Activated naive CD8-positive, alpha-beta T cell treated with anti-CD3 and anti-CD28 coated beads, Interleukin-2, amount 50 U/mL, for 24 hours (primary cell): ENCODE data around the gene MBNL2.

ENCODE experiments used
- ATAC-seq: fragments of 150-1000 bp; cut with Tn5 transposase; one replicate; pipeline ENCODE4 v1.10.0; 2021
- DNase-seq: peaks from one replicate; pipeline ENCODE4 v3.0.0; 2021
- H3K27ac Mint-ChIP-seq: one replicate; pipeline ENCODE4 v1.8.0; 2021; ENCODE audit warnings: mild to moderate bottlenecking, mixed read lengths
- H3K27me3 Mint-ChIP-seq: one replicate; pipeline ENCODE4 v1.8.0; 2021; ENCODE audit warnings: mixed read lengths
- H3K36me3 Mint-ChIP-seq: one replicate; pipeline ENCODE4 v1.8.0; 2021; ENCODE audit warnings: low read depth, mixed read lengths
- H3K4me1 Mint-ChIP-seq: one replicate; pipeline ENCODE4 v1.8.0; 2021; ENCODE audit warnings: mixed read lengths
- H3K4me3 Mint-ChIP-seq: one replicate; pipeline ENCODE4 v1.8.0; 2021; ENCODE audit warnings: mild to moderate bottlenecking, moderate library complexity, mixed read lengths
- H3K9me3 Mint-ChIP-seq: one replicate; pipeline ENCODE4 v1.8.0; 2021; ENCODE audit warnings: mixed read lengths

MBNL2 gene

DNA sequence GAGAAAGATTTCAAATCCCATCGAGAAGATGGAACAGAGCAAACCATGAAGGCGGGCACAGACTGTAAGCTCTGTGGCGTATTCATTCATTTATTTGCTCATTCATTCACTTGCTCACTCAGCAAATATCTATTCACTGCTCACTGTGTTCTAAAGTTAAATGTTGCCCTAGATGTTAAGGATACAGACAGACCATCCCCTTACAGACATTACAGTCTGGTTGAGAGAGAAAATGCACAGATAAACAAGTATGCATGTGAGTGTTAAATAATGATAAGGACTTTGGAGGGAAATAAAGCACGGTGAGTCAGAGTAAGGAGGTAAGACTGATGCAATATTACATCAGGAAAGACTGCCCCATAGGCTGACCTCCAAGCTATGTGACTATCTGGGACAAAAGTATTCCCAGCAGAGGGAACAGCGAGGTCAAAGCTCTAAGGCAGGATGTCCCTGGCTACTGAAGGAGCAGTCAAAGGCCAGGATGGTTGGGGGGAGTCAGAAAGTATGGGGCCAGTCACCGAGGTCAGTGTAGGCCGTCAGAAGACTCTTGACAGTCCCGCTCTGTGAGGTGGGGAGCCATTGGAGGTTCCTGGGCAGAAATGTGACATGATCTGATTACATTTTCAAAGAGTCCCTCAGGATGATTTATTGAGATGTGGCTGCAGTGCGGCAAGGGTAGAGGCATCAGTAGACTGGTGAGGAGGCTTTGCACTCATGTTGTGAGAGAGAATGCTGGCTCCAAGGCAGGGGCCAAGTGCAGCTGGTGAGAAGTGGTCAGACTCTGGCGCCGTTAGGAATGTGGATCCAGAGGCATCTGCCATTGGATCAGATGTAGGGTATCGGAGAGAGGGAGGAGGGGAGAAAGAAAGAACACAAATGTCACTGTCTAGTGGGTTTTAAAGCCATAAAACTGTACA lies 37.9 kb downstream of the MBNL2 start:
- Mint-ChIP-seq H3K36me3 (peaks cover 30% of the 10 kb centered on the region), H3K27me3 (no peaks in the 10 kb centered on the region), H3K4me1 (peaks cover 86% of the 10 kb centered on the region), H3K4me3 (no peak overlapping the region), H3K9me3 (no peaks in the 10 kb centered on the region), H3K27ac (peak overlapping the region; percentile 94)
- ATAC-seq (no peak), DNase-seq (no peak)

DNA sequence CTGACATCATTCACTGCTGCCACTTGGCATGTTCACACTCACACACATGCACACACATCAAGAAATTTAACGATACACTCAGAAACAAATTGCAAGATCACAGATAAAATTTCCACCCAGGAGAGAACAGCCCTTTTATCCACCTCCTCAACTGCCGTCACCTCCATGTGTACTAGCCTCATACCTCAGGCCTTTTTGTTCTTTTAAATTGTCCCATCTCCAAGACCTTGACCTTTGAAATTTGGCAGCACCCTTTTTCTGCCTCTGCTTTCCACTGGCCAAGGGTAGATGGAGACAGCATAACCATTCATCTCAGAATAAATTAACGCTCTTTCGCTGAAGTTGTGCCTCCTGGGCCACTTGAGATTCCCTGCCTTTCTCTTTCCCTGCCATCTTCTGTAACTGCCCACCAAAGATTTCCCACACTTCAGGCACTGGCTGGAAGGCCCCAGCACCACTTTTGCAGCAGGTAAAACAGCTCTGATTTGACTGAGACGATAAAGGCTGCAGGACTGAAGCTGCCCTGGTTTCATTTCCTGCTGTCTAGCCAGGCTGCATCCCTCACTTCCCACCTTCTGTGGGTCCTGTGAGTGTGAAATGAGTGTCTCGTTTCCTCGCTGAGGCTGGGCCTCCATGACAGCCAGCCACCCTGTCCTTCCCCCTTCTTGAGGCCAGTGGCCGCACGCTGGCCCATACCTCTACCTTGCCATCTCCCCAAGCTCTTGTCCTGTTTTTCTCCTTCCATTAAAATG lies 39.3 kb downstream of the MBNL2 start:
- peaks cover 27% of the 10 kb centered on the region for H3K36me3 Mint-ChIP-seq
- peaks cover 79% of the 10 kb centered on the region for H3K4me1 Mint-ChIP-seq
- peak; percentile 47 for ATAC-seq
- DNase-seq = peak; percentile 23
- no peaks in the 10 kb centered on the region for H3K27me3 Mint-ChIP-seq
- no peaks in the 10 kb centered on the region for H3K9me3 Mint-ChIP-seq
- peak overlapping the region; percentile 75 for H3K27ac Mint-ChIP-seq
- H3K4me3 Mint-ChIP-seq = peak overlapping the region; percentile 25

DNA sequence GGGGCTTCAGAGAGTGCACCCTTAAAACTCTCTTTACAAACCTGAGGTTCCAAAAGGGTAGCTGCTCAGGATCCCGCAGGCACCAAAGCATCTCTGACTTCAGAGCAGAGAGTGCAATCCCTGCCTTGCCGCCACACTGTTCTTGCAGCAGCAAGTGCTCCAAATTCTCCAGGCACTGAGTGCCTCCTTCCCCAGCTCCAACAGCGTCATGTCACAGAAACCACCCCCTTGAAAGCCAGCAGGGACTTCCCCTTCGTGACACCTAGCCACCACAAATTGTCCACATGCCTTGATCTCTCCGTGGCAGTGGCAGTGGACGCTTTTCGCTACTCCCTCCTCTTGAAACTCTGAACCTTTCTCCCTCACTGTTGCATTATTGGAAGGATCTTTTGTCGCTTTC lies 39.9 kb downstream of the MBNL2 start:
- H3K9me3 Mint-ChIP-seq = no peaks in the 10 kb centered on the region
- H3K27me3 Mint-ChIP-seq = no peaks in the 10 kb centered on the region
- ATAC-seq (peak; percentile 29), DNase-seq (peak; percentile 30)
- H3K36me3 Mint-ChIP-seq = peaks cover 21% of the 10 kb centered on the region
- H3K4me3 Mint-ChIP-seq = peak overlapping the region; percentile 25
- H3K4me1 Mint-ChIP-seq = peaks cover 73% of the 10 kb centered on the region
- peak overlapping the region; percentile 75 for H3K27ac Mint-ChIP-seq

DNA sequence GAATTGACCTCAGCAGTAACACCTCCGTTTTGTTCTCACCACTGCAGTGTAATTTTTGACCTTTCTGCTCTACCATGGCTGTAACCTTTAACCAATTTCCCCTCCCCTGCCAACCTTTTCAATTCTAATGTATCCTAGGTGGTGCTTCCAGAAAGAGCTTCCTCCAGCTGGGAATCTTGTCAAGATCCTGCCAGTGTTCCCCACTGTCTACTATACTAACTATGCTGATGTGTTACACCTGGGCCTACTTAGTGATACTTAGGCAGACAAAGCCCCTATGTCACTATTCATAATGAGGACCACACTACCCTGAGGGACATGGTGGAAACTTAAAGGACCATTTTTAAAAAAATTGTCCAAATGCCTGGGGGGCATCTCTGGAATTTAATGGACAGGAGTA lies 41.0 kb downstream of the MBNL2 start:
- ATAC-seq (no peak), DNase-seq (no peak)
- Mint-ChIP-seq H3K27me3 (no peaks in the 10 kb centered on the region), H3K4me3 (no peak overlapping the region), H3K9me3 (no peaks in the 10 kb centered on the region), H3K36me3 (peaks cover 12% of the 10 kb centered on the region), H3K4me1 (peaks cover 62% of the 10 kb centered on the region), H3K27ac (peak overlapping the region; percentile 43)

DNA sequence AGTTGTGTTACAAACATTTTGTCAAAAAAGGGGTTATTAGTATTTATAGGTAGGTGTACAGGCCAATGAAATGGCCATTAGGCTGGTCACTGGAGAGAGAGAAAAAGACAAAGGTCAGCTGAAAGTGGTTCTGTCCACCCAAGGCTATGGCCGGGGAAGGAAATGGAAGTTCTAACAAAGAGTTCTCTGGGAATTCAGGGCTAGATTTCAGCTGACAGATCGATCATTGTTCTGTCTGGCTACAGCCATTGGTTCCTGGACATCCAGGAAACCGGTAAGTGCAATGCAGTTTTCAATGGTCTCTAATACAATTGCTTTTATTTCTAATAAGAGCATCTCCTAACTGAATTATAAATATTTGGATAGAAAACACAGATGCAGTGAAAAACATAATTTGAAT lies 42.5 kb downstream of the MBNL2 start:
- DNase-seq (no peak), ATAC-seq (no peak)
- Mint-ChIP-seq H3K4me3 (no peak overlapping the region), H3K27me3 (no peaks in the 10 kb centered on the region), H3K27ac (no peak overlapping the region), H3K4me1 (peaks cover 47% of the 10 kb centered on the region), H3K9me3 (no peaks in the 10 kb centered on the region), H3K36me3 (peaks cover 8% of the 10 kb centered on the region)

DNA sequence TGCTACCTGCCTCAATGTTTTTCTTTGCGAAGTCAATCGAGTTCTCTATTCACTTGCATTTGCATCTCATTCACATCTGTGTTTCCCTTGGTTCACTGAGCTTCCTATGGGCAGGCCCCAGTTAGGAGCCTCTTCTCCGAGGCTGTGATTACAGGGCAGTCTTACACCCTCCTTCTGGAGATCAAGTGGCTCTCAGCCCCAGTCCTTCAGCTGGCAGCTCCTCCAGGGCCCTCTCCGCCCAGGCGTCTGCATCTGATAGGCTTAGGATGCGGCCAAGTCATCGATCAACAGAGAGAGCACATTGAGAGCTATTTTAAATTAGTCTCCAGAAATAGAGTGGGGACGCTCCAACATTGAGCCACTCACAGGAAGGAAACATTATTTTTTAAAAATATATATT lies 44.2 kb downstream of the MBNL2 start:
- Mint-ChIP-seq H3K36me3 (peaks cover 2% of the 10 kb centered on the region), H3K9me3 (no peaks in the 10 kb centered on the region), H3K4me1 (peaks cover 33% of the 10 kb centered on the region), H3K27me3 (no peaks in the 10 kb centered on the region), H3K4me3 (no peak overlapping the region), H3K27ac (no peak overlapping the region)
- ATAC-seq (no peak), DNase-seq (no peak)

DNA sequence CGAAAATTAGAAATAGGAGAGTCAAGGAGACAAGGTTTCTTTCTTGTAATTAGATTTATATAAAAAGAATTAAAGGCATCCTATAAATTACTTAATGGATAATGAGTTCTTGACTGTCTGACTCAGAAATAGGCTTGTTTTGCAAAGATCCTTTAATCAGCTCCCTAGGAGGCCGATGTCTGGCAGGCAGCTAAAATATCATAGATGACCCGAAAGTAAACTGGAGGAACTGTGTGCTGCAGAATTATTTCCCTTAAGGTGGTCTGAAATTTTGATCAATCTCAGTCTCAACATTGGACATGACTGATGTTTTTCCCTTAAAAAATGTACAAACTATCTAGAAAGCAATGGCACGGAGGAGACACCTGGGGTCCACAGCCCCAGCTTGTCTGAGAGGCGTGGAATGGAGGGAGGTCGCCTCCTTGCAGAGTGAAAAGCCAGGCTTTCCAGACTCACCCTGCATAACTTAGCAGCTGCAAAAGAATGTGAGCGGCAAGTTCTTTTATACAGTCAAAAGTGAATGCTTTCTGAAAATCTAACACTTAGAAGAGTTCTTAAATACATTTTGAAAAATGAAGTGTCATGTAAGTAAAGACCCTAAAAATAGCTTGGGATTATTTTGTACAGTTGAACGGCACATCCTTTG lies 44.8 kb downstream of the MBNL2 start:
- DNase-seq (no peak), ATAC-seq (no peak)
- Mint-ChIP-seq H3K36me3 (no peaks in the 10 kb centered on the region), H3K4me3 (no peak overlapping the region), H3K27ac (no peak overlapping the region), H3K9me3 (no peaks in the 10 kb centered on the region), H3K4me1 (peaks cover 33% of the 10 kb centered on the region), H3K27me3 (no peaks in the 10 kb centered on the region)

DNA sequence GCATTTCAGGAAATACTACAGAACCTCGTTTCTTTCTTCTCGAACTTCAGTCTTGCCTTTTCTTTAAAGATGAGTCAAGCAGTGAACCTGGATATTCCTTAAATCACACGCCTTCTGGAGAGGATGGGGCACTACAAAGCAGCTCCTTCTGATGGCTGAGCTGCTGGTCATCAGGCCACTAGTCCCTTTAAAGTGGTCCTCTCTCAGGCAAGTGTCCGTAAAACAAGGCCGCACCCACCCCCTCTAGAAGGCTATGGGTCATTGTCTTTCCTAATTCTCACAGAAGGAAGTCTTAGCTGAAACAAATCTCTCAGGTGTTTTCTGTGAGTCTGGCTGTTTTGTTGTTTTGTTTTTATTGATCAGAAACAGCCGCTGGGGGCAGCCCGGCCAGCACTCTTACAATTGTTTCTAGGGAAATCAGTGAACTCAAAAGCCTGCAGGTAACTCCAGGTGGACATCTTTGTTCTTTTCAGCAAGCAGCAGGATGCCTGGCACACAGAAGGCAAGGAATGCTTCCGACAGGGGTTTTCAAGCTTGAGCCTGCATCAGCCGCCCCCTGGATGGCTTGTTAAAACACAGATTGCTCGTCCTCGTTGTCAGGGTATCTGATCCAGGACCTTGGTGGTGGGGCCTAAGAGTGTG lies 45.4 kb downstream of the MBNL2 start:
- Mint-ChIP-seq H3K4me3 (no peak overlapping the region), H3K9me3 (no peaks in the 10 kb centered on the region), H3K27ac (no peak overlapping the region), H3K27me3 (no peaks in the 10 kb centered on the region), H3K36me3 (no peaks in the 10 kb centered on the region), H3K4me1 (peaks cover 31% of the 10 kb centered on the region)
- ATAC-seq = no peak
- no peak for DNase-seq

DNA sequence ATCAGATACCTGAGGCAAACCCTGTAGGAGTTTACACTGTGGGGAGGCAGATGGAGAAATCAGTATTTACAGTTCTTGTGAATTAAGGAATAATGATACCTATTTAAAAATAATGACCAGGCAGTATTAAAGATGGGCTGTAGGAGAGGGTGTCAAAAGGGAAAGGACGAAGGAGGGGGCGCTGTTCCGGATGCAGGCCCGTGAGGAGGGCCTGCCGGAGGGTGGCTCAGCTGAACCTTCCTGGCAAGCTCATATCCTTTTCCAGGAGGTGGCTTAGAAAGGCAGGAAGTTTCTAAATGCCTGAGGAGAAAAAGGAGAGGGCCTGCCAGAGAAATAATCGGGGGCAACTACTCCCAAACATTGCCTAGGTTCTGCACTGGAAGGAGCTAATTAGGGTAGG lies 46.6 kb downstream of the MBNL2 start:
- Mint-ChIP-seq H3K27me3 (no peaks in the 10 kb centered on the region), H3K4me1 (peaks cover 26% of the 10 kb centered on the region), H3K36me3 (no peaks in the 10 kb centered on the region), H3K27ac (no peak overlapping the region), H3K9me3 (no peaks in the 10 kb centered on the region), H3K4me3 (no peak overlapping the region)
- ATAC-seq (no peak), DNase-seq (no peak)

DNA sequence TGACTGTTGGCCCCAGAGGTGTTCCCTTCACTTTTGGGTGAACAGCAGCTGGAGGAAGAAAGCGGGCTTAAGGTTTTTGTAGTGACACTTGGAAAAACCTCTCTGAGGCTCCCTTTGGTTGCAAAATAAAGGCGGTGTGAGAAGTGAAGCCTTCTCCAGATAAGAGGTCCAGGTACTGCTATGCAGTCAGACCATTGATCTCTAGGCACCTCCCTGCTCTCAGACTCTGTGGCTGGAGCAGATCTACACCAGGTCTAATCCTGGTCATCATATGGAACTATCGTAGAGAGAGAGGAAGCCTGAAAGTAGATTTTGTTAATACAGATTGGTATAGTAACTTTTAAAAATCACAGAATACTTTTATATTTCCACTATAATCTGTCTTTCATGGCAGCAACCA lies 47.5 kb downstream of the MBNL2 start:
- H3K36me3 Mint-ChIP-seq = peaks cover under 1% of the 10 kb centered on the region
- H3K9me3 Mint-ChIP-seq = no peaks in the 10 kb centered on the region
- DNase-seq (no peak), ATAC-seq (no peak)
- H3K27me3 Mint-ChIP-seq = no peaks in the 10 kb centered on the region
- no peak overlapping the region for H3K27ac Mint-ChIP-seq
- H3K4me1 Mint-ChIP-seq = peaks cover 26% of the 10 kb centered on the region
- H3K4me3 Mint-ChIP-seq = no peak overlapping the region

DNA sequence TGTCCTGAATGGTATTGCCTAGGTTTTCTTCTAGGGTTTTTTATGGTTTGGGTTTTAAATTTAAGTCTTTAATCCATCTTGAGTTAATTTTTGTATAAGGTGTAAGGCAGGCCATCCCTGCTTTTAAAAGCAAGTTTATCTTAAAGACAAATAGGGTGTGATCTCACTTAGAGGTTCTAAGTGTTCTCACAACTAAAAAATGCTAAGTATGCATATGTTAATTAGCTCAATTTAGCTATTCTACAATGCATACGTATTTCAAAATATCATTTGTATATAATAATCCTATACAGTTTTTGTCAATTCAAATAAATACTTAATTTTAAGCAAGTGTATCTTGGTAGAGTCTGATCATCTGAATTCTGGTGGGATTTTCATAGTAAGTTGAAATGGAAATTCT lies 50.4 kb downstream of the MBNL2 start:
- no peaks in the 10 kb centered on the region for H3K27me3 Mint-ChIP-seq
- H3K36me3 Mint-ChIP-seq = peaks cover 25% of the 10 kb centered on the region
- peaks cover 35% of the 10 kb centered on the region for H3K4me1 Mint-ChIP-seq
- H3K9me3 Mint-ChIP-seq = no peaks in the 10 kb centered on the region
- ATAC-seq = no peak
- H3K27ac Mint-ChIP-seq = no peak overlapping the region
- DNase-seq = no peak
- H3K4me3 Mint-ChIP-seq = no peak overlapping the region

DNA sequence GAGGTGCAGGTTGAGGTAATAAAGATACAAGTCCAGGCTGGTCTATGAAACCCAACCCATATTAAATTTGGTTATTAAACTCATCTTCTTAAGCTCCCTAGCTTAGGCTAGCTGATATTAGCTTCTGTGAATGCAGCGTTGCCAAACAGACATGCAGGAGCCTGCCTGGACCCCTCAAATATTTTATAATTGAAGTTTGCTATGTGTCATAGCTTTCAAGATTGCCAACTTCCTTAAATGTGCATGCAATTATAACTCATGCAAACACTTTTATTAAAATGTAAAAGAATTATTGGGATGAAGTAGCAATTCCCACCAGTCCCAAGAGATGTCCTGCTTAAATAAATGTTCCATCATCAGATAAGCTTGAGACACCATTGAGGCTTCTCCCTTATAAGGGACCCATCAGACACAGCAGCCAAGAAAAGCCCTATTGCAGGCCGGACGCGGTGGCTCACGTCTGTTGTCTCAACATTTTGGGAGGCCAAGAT lies 51.3 kb downstream of the MBNL2 start:
- ATAC-seq = no peak
- H3K27me3 Mint-ChIP-seq = no peaks in the 10 kb centered on the region
- peaks cover 25% of the 10 kb centered on the region for H3K36me3 Mint-ChIP-seq

DNA sequence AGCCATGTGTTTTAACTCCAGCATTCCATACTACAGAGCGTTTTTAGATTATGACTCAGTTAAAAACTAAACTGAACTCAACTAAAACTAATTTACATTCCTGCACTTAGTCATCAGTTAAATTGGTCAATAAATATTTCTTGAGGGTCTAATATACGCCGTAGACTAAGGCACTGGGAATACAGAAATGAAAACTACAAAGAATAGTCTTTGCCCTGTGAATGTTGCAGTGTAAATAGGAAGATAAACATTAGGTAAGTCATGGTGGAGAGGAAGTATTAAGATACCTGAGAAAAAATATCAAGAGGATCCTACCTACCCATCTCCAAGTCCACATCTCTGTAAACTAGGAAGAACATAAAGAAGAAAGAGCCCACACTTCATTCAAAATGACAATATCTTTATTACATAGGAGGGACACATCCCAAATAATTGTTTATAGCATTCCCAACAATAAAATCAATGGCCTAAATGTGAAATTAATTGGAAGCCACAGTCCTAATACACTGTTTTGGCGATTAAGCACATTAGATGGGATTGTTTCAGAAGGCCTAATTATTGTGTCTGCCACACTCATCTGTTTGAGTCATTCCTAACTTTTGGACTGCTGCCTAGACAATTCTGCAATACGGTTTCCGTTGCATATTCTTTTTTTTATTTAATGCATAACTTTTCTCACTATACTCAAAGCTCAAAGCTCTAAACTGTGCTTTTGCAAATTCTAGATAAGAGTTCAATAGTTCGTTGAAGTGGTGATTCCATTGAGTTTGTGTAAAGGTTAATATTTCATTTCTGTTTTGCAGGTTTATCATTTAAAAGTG lies 52.9 kb downstream of the MBNL2 start:
- H3K27ac Mint-ChIP-seq = no peak overlapping the region
- H3K9me3 Mint-ChIP-seq = no peaks in the 10 kb centered on the region
- H3K36me3 Mint-ChIP-seq = peaks cover 25% of the 10 kb centered on the region
- no peak for ATAC-seq
- no peaks in the 10 kb centered on the region for H3K27me3 Mint-ChIP-seq
- no peak overlapping the region for H3K4me3 Mint-ChIP-seq
- H3K4me1 Mint-ChIP-seq = peaks cover 43% of the 10 kb centered on the region
- DNase-seq = no peak

More for the DNA sequence above, 51.3 kb downstream of the MBNL2 start:
- H3K4me3 Mint-ChIP-seq = no peak overlapping the region
- H3K9me3 Mint-ChIP-seq = no peaks in the 10 kb centered on the region
- no peak for DNase-seq
- H3K4me1 Mint-ChIP-seq = peaks cover 37% of the 10 kb centered on the region
- H3K27ac Mint-ChIP-seq = no peak overlapping the region
